ENCODE measurements around the gene TBC1D4. TPM values are rescaled to one million over a fixed set of nuclear protein-coding genes. Genes with fewer than 3 reads are reported as not detected.
"Not testable (repeated sequence)": the region's sequence is repeated elsewhere in the genome, so short reads cannot be mapped to it uniquely, and the experiment has no call there.

Gene TBC1D4
- total RNA-seq, 1 experiment from 2014 or later = 5.5 TPM

- DNase-seq (ENCODE audit: low read depth, low spot score) (no peak), ATAC-seq (no peak)
- no TSS peak for BruUV-seq (replicated peaks)
- no peaks in the 10 kb centered on the region for H3K27me3 ChIP-seq (ENCODE audit: control insufficient read depth, insufficient read depth, low read length)
- CTCF ChIA-PET = no interaction called here
- H3K36me3 ChIP-seq (ENCODE audit: control insufficient read depth, insufficient read depth, low read length) = no peaks in the 10 kb centered on the region
- TF ChIP-seq TCF7L2 (IDR thresholded peaks at IDR 0.05; ENCODE audit: low read depth, low read length) = no peak
- TF ChIP-seq REST (IDR thresholded peaks at IDR 0.05; ENCODE audit: insufficient read depth in 1 of 2, low read depth in 2 of 2, low read length in 1 of 2) = no peak
- no peak for TF ChIP-seq POLR2AphosphoS5 (IDR thresholded peaks at IDR 0.05; ENCODE audit: low read depth, low read length)
- no peak for TF ChIP-seq SIN3A (IDR thresholded peaks at IDR 0.05; ENCODE audit: borderline replicate concordance, insufficient read depth, low read depth, low read length)
- TF ChIP-seq, protein P1, sequence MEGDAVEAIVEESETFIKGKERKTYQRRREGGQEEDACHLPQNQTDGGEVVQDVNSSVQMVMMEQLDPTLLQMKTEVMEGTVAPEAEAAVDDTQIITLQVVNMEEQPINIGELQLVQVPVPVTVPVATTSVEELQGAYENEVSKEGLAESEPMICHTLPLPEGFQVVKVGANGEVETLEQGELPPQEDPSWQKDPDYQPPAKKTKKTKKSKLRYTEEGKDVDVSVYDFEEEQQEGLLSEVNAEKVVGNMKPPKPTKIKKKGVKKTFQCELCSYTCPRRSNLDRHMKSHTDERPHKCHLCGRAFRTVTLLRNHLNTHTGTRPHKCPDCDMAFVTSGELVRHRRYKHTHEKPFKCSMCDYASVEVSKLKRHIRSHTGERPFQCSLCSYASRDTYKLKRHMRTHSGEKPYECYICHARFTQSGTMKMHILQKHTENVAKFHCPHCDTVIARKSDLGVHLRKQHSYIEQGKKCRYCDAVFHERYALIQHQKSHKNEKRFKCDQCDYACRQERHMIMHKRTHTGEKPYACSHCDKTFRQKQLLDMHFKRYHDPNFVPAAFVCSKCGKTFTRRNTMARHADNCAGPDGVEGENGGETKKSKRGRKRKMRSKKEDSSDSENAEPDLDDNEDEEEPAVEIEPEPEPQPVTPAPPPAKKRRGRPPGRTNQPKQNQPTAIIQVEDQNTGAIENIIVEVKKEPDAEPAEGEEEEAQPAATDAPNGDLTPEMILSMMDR (IDR thresholded peaks at IDR 0.05) = no peak
- POLR2A ChIA-PET = no interaction called here
- H3K27ac ChIP-seq (ENCODE audit: low read length) = no peak overlapping the region
- no peaks in the 10 kb centered on the region for H3K9me3 ChIP-seq (ENCODE audit: control insufficient read depth, insufficient read depth, low read depth, low read length)
- no peak overlapping the region for H3K4me3 ChIP-seq (ENCODE audit: low read depth in 2 of 2, low read length in 2 of 2)
- H3K4me1 ChIP-seq (ENCODE audit: control insufficient read depth, insufficient read depth, low read length) = no peaks in the 10 kb centered on the region
- in situ Hi-C loops (cut with HindIII; ENCODE audit: low pct_unique_long_range_greater_than_20kb, low sequenced_read_pairs) = no loop called here
- intact Hi-C loops (cut with micrococcal nuclease; ENCODE audit: unreplicated experiment) = no loop called here
Measured at GRCh38 chr13:75271846-75272245, 210.1 kb downstream of the TBC1D4 start.

GRCh38 chr13:75268481-75268880, 213.5 kb downstream of the TBC1D4 start:
- CTCF ChIA-PET; H3K4me1 ChIP-seq (ENCODE audit: control insufficient read depth, insufficient read depth, low read length); intact Hi-C loops (cut with micrococcal nuclease; ENCODE audit: unreplicated experiment); H3K27ac ChIP-seq (ENCODE audit: low read length); H3K9me3 ChIP-seq (ENCODE audit: control insufficient read depth, insufficient read depth, low read depth, low read length); H3K36me3 ChIP-seq (ENCODE audit: control insufficient read depth, insufficient read depth, low read length); in situ Hi-C loops (cut with HindIII; ENCODE audit: low pct_unique_long_range_greater_than_20kb, low sequenced_read_pairs); DNase-seq (ENCODE audit: low read depth, low spot score); ATAC-seq; BruUV-seq (replicated peaks); H3K27me3 ChIP-seq (ENCODE audit: control insufficient read depth, insufficient read depth, low read length); POLR2A ChIA-PET; H3K4me3 ChIP-seq (ENCODE audit: low read depth in 2 of 2, low read length in 2 of 2): not testable (repeated sequence)

GRCh38 chr13:75264611-75265010, 217.4 kb downstream of the TBC1D4 start:
- CTCF ChIA-PET = no interaction called here

More at GRCh38 chr13:75264611-75265010, 217.4 kb downstream of the TBC1D4 start:
- Histone ChIP-seq H3K27me3 (ENCODE audit: control insufficient read depth, insufficient read depth, low read length) (no peaks in the 10 kb centered on the region), H3K9me3 (ENCODE audit: control insufficient read depth, insufficient read depth, low read depth, low read length) (no peaks in the 10 kb centered on the region), H3K4me3 (ENCODE audit: low read depth in 2 of 2, low read length in 2 of 2) (no peak overlapping the region), H3K27ac (ENCODE audit: low read length) (no peak overlapping the region), H3K4me1 (ENCODE audit: control insufficient read depth, insufficient read depth, low read length) (no peaks in the 10 kb centered on the region), H3K36me3 (ENCODE audit: control insufficient read depth, insufficient read depth, low read length) (no peaks in the 10 kb centered on the region)
- no peak for DNase-seq (ENCODE audit: low read depth, low spot score)
- no peak for ATAC-seq
- in situ Hi-C loops (cut with HindIII; ENCODE audit: low pct_unique_long_range_greater_than_20kb, low sequenced_read_pairs) (no loop called here), intact Hi-C loops (cut with micrococcal nuclease; ENCODE audit: unreplicated experiment) (no loop called here)
- POLR2A ChIA-PET = no interaction called here
- BruUV-seq (replicated peaks) = no TSS peak
- TF ChIP-seq, protein P1 (IDR thresholded peaks at IDR 0.05) = no peak
- no peak for TF ChIP-seq TCF7L2 (IDR thresholded peaks at IDR 0.05; ENCODE audit: low read depth, low read length)

Measured in Panc1 (cell line).